Endothelial cell of umbilical vein (primary cell): ENCODE data around the gene VSIG10L2. TPM values are rescaled to one million over a fixed set of nuclear protein-coding genes. Genes with fewer than 3 reads are reported as not detected.

Source experiments
- BruUV-seq: library from RNA; stranded (reverse); fragments of 400-500 nt; replicated peaks from 2 replicates; lab custom pipeline; 2021; lab: Mats Ljungman, UMichigan
- CTCF ChIA-PET: fragments of 300-600, 350-600 bp; sonication (Branson Sonifier 250); formaldehyde crosslinking; loops from one replicate; lab custom pipeline; 2021; ENCODE audit warnings: antibody characterized with exemption, inconsistent platforms; lab: Charles Lee
- POLR2A ChIA-PET: fragments of 300-600, 350-600 bp; sonication (Branson Sonifier 250); formaldehyde crosslinking; loops from one replicate; lab custom pipeline; 2021; ENCODE audit warnings: antibody characterized with exemption, inconsistent platforms; lab: Charles Lee
- DNase-seq: peaks from one replicate; pipeline ENCODE4 v3.0.0-alpha.2; 2011; ENCODE audit warnings: low read depth, low spot score
- FAIRE-seq: peaks from 2 replicates; lab custom pipeline; 2011; peaks lifted over from hg19 to GRCh38; lab: Jason Lieb, UNC
- H2AFZ ChIP-seq: 2 replicates; pipeline ENCODE4 v1.6.0; 2012; ENCODE audit warnings: low read depth, low read length, control low read depth, inconsistent platforms
- H3K27ac ChIP-seq: 2 replicates; pipeline ENCODE4 v1.5.1; 2011; ENCODE audit warnings: low read depth, mild to moderate bottlenecking, control low read depth, low read length, moderate library complexity; ENCODE audit not compliant: insufficient read depth
- H3K27me3 ChIP-seq, 2 experiments: 2 replicates each; pipeline versions ENCODE4 v1.6.0 to v1.6.1; 2011; ENCODE audit warnings: low read length in 2 of 2, mixed read lengths in 1 of 2; ENCODE audit not compliant: control insufficient read depth in 2 of 2, insufficient read depth in 2 of 2
- H3K36me3 ChIP-seq, 2 experiments: 2 replicates in 1 of 2; 3 replicates in 1 of 2; pipeline ENCODE4 v1.5.1; 2011; ENCODE audit warnings: low read length in 2 of 2, mild to moderate bottlenecking in 1 of 2, moderate library complexity in 1 of 2; ENCODE audit not compliant: control insufficient read depth in 2 of 2, insufficient read depth in 2 of 2; ENCODE audit errors: extremely low read depth in 1 of 2
- H3K4me1 ChIP-seq: 3 replicates; pipeline ENCODE4 v1.5.1; 2011; ENCODE audit warnings: mild to moderate bottlenecking, low read length; ENCODE audit not compliant: control insufficient read depth, insufficient read depth; ENCODE audit errors: extremely low read depth
- H3K4me2 ChIP-seq: 2 replicates; pipeline ENCODE4 v1.6.1; 2011; ENCODE audit warnings: low read length, control low read depth, mixed read lengths; ENCODE audit not compliant: insufficient read depth
- H3K4me3 ChIP-seq, 3 experiments: fragments of 200-600 bp in 1 of 3; sonication (generic), shearing (Covaris generic) in 1 of 3; replicated peaks in 1 of 3; 2 replicates each; pipeline ENCODE4 v1.5.1; 2011 to 2016; ENCODE audit warnings: control low read depth in 3 of 3, low read length in 3 of 3, mild to moderate bottlenecking in 2 of 3, inconsistent platforms in 1 of 3, low read depth in 1 of 3, moderate library complexity in 1 of 3; ENCODE audit not compliant: insufficient read depth in 1 of 3
- H3K79me2 ChIP-seq: 2 replicates; pipeline ENCODE4 v1.6.0; 2012; ENCODE audit warnings: low read length, inconsistent platforms; ENCODE audit not compliant: control insufficient read depth, insufficient read depth
- H3K9ac ChIP-seq: replicated peaks from 2 replicates; pipeline ENCODE3; 2011; ENCODE audit warnings: low read length, control low read depth; ENCODE audit not compliant: insufficient read depth; ENCODE audit errors: extremely low read depth
- H3K9me1 ChIP-seq: replicated peaks from 3 replicates; pipeline ENCODE4 v1.6.0; 2011; ENCODE audit warnings: mild to moderate bottlenecking, low read length; ENCODE audit not compliant: control insufficient read depth, insufficient read depth; ENCODE audit errors: extremely low read depth
- H3K9me3 ChIP-seq: replicated peaks from 2 replicates; pipeline ENCODE4 v1.5.1; 2012; ENCODE audit warnings: low read length, inconsistent platforms; ENCODE audit not compliant: control insufficient read depth, insufficient read depth
- H4K20me1 ChIP-seq: replicated peaks from 2 replicates; pipeline ENCODE3; 2011; ENCODE audit warnings: mild to moderate bottlenecking, low read length; ENCODE audit not compliant: control insufficient read depth, insufficient read depth; ENCODE audit errors: extremely low read depth
- CTCF ChIP-seq, 2 donors: IDR thresholded peaks; 1 replicate in 1 of 2; 2 replicates in 1 of 2; pipeline ENCODE4 v1.5.1; 2011; ENCODE audit warnings: low read length in 2 of 2, mild to moderate bottlenecking in 2 of 2, moderate library complexity in 2 of 2, control low read depth in 1 of 2, inconsistent platforms in 1 of 2, low read depth in 1 of 2; ENCODE audit not compliant: insufficient read depth in 1 of 2; ENCODE audit errors: extremely low read depth in 1 of 2
- EZH2 ChIP-seq: IDR thresholded peaks from 2 replicates; pipeline ENCODE4 v1.6.1; 2012; ENCODE audit warnings: borderline replicate concordance, low read depth, mild to moderate bottlenecking, moderate library complexity, low read length, inconsistent platforms; ENCODE audit not compliant: severe bottlenecking
- FOS ChIP-seq: IDR thresholded peaks from 2 replicates; pipeline ENCODE4 v1.6.1; 2011; ENCODE audit warnings: mild to moderate bottlenecking, low read length, moderate library complexity, borderline replicate concordance; ENCODE audit not compliant: insufficient read depth
- GATA2 ChIP-seq: IDR thresholded peaks from 2 replicates; pipeline ENCODE4 v1.7.0; 2011; ENCODE audit warnings: low read depth, mild to moderate bottlenecking, moderate library complexity, mixed read lengths, low read length; ENCODE audit not compliant: insufficient read length, insufficient read depth
- JUN ChIP-seq: IDR thresholded peaks from 2 replicates; pipeline ENCODE4 v1.6.1; 2011; ENCODE audit warnings: borderline replicate concordance, low read depth; ENCODE audit not compliant: insufficient read length, insufficient read depth
- MAX ChIP-seq: IDR thresholded peaks from 2 replicates; pipeline ENCODE4 v1.6.1; 2011; ENCODE audit not compliant: insufficient read depth, insufficient read length
- MYC ChIP-seq: IDR thresholded peaks from one replicate; pipeline ENCODE4 v1.6.1; 2011; ENCODE audit warnings: mild to moderate bottlenecking, low read depth, low read length
- POLR2A ChIP-seq: IDR thresholded peaks from 2 replicates; pipeline ENCODE4 v1.6.1; 2012; ENCODE audit warnings: low read depth, mild to moderate bottlenecking, control low read depth, low read length
- POLR2AphosphoS5 ChIP-seq: IDR thresholded peaks from 2 replicates; pipeline ENCODE4 v1.6.1; 2012; ENCODE audit warnings: low read depth, mild to moderate bottlenecking, control low read depth, low read length, moderate library complexity; ENCODE audit not compliant: insufficient read depth
- dilution Hi-C: fragments of 300-500 bp; cut with MboI; formaldehyde crosslinking; loops from one replicate; pipeline ENCODE4 v1.15.0; 2019; ENCODE audit warnings: low sequenced_read_pairs; ENCODE audit not compliant: extremely low pct_ligation_motif_present
- intact Hi-C: fragments of 100-400 bp; cut with micrococcal nuclease; formaldehyde crosslinking; loops from one replicate; pipeline ENCODE4 v1.10.0; 2022
- polyA plus RNA-seq, 4 experiments: library from polyadenylated mRNA; depleted of rRNA in 3 of 4; stranded (reverse) in 3 of 4; unstranded in 1 of 4; fragments of >200 nt; gene quantifications; 2 replicates each; pipeline versions ENCODE4 v1.2.1 to v1.2.3, GENCODE V29; 2011 to 2012; ENCODE audit warnings: missing spikeins in 1 of 4
- total RNA-seq: library from RNA; stranded (reverse); gene quantifications from 2 replicates; pipeline ENCODE4 v1.2.3, GENCODE V29; 2021

The VSIG10L2 gene
- total and polyA plus RNA-seq, 2 donors (not counting 3 experiments of a cell fraction or from before 2014, with no cell fraction given), result not detected

- ChIA-PET POLR2A (no interaction called here), CTCF (interaction anchor here (1.0 to 5.1 kb wide), 4 partner anchors 10 to 274 kb away, joined by 3 to 113 read pairs (median 5); no protein-coding TSS in a partner anchor)
- no peak for FAIRE-seq
- intact Hi-C loops, result loop anchor here (1.0 to 10.0 kb wide), 5 partner anchors 138 to 379 kb away; partner anchors contain the start of genes DCPS, FOXRED1 and SRPRA
- Histone ChIP-seq H3K9me3 (no peaks in the 10 kb centered on the region), H3K4me3 (no peak overlapping the region), H3K9ac (no peak overlapping the region), H3K36me3 (no peaks in the 10 kb centered on the region), H4K20me1 (no peaks in the 10 kb centered on the region), H3K9me1 (no peaks in the 10 kb centered on the region), H3K79me2 (no peaks in the 10 kb centered on the region), H3K4me2 (no peak overlapping the region), H3K4me1 (no peaks in the 10 kb centered on the region), H2AFZ (no peak overlapping the region), H3K27ac (no peak overlapping the region), H3K27me3 (peaks cover 2 to 7% of the 10 kb centered on the region in 2 experiments)
- dilution Hi-C loops, result no loop called here
- DNase-seq, result no peak
- no peak for TF ChIP-seq FOS
- no peak for TF ChIP-seq MAX
- no peak for TF ChIP-seq POLR2A
- no peak for TF ChIP-seq GATA2
- no peak for TF ChIP-seq POLR2AphosphoS5
- no peak for TF ChIP-seq MYC
- BruUV-seq, result no TSS peak
Observed at GRCh38 chr11:125923633-125924032, 22.2 kb upstream of the VSIG10L2 start.

- Histone ChIP-seq H3K4me2 (no peak overlapping the region), H3K27ac (no peak overlapping the region), H3K9ac (no peak overlapping the region), H3K4me1 (no peaks in the 10 kb centered on the region), H3K79me2 (no peaks in the 10 kb centered on the region), H3K9me1 (no peaks in the 10 kb centered on the region), H2AFZ (no peak overlapping the region), H3K27me3 (peaks cover 2 to 7% of the 10 kb centered on the region in 2 experiments), H3K36me3 (no peaks in the 10 kb centered on the region), H3K4me3 (no peak overlapping the region), H4K20me1 (no peaks in the 10 kb centered on the region), H3K9me3 (no peaks in the 10 kb centered on the region)
- POLR2A ChIA-PET, result no interaction called here
- DNase-seq (no peak), FAIRE-seq (no peak)
- dilution Hi-C loops (no loop called here), intact Hi-C loops (loop anchor here (5.0 to 10.0 kb wide), 2 partner anchors 340 to 378 kb away; partner anchors contain the start of genes DCPS, FOXRED1 and SRPRA)
- CTCF ChIA-PET, result interaction anchor here (5.1 kb wide), 1 partner anchor 268 kb away, joined by 113 read pairs; no protein-coding TSS in a partner anchor
- no TSS peak for BruUV-seq
- TF ChIP-seq EZH2 (no peak), POLR2A (no peak), MAX (no peak), FOS (no peak), GATA2 (no peak), CTCF (IDR thresholded peaks at IDR 0.05; ENCODE audit: extremely low read depth in 1 of 2, insufficient read depth in 1 of 2, low read depth in 1 of 2, low read length in 2 of 2) (no peak), JUN (no peak), POLR2AphosphoS5 (no peak), MYC (no peak)
Observed at GRCh38 chr11:125924384-125925007, 21.3 kb upstream of the VSIG10L2 start.
